Ureter (tissue), 1 donor: ENCODE measurements around the gene WDR72. TPM values are rescaled to one million over a fixed set of nuclear protein-coding genes. Genes with fewer than 3 reads are reported as not detected.
"Not testable (repeated sequence)": the region's sequence is repeated elsewhere in the genome, so short reads cannot be mapped to it uniquely, and the experiment has no call there.

Experiments
- DNase-seq: peaks from one replicate; pipeline ENCODE4 v3.0.0-alpha.2; 2020; ENCODE audit warnings: low spot score
- total RNA-seq: library from RNA; stranded (reverse); gene quantifications from one replicate; pipeline ENCODE4 v1.2.4, GENCODE V29; 2023
- donor health status: DM: yes; HTN: yes; CAD: no.

The WDR72 gene
- total RNA-seq, 1 donor from 2014 or later = 1.1 TPM

DNA sequence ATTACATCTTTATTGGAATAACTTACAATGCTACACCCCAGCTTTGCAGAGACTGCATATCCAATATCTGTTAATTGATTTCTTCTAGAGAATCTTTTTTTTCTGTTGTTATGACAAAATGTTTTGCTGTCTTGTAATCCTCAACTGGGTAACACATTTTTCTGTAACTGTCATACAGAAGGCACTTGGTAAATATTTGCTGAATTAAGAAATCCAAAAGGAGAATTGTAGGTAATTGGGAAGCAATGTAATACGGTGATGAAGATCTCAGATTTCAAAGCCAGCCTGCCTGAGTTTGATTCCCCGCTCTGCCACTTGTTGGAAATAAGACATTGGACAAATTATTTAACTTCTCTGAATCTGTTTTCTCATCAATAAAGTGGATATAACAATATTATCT, 169.1 kb downstream of the WDR72 start:
- DNase-seq = no peak

DNA sequence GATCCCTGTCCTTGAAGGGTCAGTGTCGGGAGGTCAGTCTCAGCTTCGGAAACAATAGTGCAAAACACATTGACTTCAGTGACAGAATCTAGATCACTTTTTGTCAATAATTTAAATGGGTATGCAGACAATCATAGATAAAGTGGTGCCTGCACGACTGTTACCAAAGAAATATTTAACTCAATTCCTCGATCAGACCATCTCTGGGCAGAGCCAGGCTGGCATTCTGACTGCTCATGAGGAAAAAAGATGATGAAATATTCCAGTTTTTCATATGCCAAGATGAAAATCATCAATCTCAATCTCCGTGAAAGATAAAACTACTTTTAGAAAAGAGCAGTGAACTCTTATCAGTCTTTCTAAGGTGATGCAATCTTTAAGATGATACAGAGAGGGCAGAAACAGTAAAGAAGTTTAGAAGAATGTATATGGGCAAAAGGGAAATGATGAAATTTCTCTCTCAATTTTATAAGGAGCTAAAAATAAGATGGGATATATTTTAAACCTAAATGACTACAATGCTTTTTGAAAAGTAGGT, 169.9 kb downstream of the WDR72 start:
- no peak for DNase-seq

DNA sequence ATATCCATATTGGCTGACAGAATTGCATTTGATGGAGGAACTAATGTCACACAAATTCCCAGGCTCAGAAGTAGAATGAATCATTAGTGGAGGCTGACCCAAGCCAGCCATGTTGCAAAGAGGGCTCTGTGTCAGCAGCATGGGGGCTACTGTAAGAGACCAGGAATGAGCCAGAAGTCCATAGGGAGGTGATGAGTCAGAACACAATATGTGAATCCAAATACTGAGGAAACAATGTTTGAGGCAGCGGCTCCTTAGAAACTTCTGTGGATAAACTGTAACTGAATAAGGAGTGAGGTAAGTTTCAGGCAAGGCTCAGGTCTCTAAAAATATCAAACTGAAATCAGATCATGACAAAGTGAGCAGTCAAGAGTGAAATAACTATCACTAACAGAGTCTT, 170.7 kb downstream of the WDR72 start:
- no peak for DNase-seq

DNA sequence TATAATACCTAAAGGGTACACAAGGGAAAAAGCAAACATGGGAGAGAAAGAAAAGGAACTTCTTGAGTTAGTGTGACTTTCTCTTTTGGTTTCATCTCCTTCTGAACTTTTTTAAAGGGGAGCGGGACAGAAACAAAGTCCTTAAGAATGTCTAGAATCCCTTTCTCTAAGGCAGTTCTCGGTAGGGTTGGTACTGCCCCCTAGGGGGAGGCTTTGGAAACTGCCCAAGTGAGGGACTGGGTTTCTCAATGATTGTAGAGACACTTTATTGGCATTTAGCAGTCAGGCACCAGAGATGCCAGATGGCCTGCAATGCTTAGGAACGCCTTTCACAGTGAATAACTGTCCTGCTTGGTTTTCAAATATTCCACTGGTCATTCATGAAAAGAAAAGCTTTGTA, 172.7 kb downstream of the WDR72 start:
- no peak for DNase-seq

DNA sequence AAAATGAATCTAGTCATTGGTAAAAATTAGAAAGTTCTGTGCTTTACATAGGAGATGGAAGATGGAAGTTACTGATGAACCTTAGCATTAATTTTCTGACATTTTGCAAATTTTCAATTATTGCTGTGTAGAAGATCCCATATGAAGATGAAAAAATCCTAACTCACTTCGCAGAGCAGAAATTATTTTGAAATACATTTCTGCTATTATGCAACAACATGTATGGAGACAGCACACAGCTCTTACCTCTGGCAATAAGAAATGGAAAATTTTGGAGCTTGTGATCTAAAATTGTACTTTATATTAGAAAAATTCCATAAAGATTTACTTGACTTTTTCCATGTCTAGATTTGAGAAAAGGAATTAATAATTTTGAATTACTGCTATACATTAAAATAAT, 177.9 kb downstream of the WDR72 start:
- DNase-seq = no peak

DNA sequence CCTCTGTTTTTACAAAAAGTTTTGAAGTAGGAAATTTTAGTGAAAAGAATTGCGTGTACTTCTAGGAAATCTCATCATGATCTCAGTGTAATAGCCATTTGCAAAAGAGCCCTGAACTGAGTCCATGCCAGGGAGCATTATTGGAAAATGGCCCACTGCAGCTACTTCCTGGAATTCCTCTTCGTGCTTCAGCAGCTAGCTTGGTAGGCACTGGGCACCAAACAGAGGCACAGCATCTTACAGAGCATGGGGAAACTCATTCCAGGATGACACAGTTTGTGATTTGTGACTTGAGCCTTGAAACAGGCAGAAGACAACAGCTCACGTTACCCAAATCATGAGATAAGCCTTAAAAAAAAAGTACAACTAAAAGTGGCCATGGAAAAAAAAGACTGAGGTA, 179.1 kb downstream of the WDR72 start:
- no peak for DNase-seq

DNA sequence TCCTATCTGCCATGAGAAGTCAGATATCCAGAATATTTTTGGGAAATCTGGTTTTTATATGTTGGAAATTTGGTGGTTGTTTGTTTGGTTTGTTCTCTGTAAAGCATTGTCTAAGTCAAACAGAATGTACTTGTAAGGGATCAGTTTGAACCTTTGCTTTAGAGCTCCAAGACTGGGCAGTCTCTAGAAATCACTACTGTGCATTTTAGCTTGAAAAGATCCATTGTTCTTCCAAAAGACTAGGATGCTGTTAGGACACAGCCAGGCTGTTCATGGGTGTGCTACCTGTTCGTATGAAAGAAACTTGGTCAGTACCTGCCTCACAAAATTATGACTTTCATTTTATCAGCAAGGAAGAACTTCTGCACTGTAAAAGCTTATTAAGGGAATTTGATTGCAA, 182.6 kb downstream of the WDR72 start:
- no peak for DNase-seq

DNA sequence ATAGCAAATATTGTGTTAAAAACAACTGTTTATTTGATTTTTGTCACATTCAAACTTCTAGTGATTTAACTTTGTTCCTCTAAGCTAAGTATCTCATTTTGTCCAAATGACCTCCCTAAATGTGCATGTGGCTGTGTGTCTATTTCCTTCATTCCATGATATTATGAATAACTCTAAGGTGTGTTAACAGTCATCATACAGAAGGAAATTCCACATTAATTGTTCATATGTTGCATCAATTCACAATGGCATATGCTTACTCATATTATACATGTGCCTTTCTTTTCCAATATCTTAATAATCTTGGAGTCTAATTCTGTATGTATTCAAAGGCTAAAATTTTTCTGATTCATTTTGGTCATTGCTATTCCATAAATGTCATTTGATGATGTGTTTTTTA, 186.4 kb downstream of the WDR72 start:
- no peak for DNase-seq

DNA sequence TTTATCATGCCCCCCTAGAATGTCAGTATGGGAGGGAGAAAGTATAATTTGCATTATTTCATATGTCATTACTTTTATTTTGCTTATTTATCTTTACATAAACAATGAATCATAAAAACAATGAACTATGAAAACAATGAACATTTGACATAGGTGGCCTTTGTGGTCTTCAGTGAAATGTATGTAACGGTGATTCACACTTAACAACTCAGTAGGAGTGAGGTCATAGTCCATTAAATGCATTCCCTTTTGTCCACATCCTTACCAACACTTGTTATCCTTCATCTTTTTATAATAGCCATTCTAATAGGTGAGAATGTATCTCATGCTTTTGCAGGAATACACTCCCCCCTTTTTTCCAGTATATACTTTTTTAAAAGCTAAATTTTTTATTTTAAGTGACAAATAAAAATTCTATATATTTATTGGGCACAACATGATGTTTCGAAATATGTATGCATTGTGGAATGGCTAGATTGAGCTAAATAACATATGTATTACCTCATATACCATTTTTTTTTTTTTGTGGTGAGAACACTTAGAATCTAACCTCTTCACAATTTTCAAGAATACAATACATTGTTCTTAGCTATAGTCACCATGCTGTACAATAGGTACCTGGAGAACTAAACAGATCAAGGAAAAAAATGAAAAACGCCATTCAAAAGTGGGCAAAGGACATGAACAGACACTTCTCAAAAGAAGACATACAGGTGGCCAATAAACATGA, 189.5 kb downstream of the WDR72 start:
- no peak for DNase-seq

DNA sequence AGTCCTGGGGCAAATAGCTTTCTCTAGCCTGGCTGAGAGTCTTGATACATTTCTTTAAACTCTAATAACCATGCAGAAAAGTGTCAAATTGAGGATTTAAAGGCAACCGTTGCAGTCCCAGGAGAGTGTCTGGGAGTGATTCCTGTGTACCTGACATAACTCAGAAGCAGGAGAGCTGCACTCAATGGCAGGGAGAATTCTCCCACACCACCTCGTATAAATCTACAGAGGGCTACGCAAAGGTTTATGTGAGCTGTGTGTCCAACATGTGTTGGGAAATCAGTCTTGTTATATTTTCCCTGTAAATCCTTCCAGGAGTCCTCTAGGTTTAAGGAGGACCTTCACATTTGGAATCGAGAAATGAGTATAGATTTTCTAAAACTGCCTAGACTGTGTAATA, 192.6 kb downstream of the WDR72 start:
- no peak for DNase-seq

DNA sequence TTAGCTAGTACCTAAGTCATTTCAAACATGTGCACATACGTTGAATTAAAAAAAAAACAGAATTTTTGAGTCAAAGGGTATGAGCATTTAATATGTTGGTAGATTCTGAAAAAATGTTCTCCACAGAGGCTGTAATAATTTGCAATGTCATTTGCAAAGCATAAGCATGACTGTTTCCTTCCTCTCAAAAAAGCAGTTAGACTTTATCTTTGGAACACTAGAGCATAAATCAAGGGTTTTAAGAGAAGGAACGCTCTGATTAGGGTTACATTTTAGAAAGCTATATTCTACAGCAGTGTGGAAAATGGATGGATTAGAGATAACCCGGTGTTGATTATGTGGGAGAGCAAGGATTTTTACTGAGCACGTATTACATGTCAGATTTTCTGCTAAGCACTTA, 193.7 kb downstream of the WDR72 start:
- no peak for DNase-seq

DNA sequence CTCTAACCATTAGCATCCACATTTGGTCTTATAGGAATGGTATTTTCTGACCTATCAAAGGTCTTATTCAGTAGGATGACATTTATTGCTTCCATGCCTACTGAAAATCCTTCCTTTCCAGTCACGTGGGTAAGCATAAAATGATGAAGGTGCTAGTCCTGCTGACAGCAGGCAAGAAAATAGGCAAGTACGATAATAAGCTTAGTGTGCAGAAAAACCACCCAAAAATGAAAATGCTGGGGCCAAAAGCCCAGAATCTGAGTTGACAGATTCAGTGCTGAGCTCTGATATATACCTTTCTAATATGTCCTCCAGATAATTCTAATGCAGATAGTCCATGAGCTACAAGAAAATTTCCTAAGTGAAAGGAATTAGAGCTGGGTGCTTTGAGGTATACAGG, 194.8 kb downstream of the WDR72 start:
- no peak for DNase-seq

DNA sequence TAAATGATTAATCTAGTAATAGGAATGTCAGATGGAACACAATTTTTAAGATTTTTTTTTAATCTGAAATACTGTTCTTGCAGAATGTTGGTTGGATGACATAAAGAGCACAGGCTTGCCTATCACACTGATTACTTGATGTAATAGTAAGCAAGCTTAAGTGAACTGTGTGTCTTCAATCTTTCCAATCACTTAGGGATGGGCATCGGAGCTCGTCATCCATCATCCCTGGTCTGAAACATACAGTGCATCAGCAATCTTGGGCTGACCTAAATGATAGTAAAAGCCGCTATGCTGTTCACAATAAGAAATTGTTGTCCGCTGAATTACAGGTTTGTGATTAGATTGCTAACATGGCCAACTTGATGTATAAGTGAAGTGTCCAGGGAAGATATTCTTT, 195.8 kb downstream of the WDR72 start:
- no peak for DNase-seq

DNA sequence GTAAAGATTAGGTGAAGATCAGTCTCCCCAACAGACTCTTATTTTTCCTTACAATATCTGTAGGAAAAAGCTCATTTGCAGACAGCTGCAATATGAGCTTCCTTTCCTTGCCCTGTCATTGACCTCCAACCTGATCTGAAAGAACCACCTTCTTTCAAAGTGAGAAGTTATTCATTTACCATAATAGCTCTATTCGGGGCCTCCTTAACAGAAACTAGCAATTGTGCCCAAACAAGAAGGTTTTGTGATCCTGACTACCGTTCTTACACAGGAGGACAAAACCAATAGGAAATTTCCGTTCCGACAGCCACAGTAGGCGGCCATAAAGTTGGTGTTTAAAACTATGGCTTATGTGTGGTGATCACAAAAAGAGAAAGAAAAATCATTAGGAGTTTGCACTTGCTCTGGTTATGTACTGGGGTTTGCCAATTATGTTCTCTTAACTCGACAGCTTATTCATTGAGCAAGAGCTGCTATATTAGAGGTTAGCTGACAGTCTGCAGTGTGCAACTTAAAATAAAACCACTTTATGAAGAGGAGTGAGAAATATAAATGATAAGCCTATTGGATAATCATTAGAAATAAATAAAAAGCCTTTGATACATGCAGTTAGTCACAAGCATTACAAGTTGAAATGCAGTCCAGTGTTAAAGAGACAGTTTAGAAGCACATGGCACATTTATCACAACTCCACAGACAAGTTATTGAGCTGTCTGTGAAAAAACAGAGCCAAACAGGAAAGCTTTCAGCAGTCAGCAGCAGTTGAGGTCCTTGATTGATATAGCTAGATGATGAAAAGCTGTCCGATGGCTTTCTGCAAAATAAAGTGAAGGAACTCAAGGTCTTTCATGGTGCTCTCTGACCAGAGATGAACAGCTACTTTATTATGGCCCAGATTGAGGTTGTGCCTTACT, 199.8 kb downstream of the WDR72 start:
- no peak for DNase-seq

DNA sequence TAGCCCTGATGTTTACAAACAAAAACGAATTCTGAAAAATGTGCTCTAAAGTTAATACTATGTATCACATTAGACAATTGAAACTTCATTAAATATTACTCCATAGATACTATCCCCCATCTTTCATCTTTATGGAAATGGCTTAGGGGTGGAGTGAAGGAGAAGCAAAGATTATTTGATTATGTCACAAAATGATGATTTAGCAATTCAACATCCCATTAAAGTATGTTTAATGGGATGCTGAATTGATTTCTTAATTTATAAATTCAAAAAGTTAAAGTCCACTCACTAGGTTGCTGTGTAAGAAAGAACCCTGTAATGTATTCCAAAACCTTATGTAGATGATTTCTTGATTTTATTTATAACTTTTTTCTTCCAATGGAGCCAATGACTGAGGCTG, 201.1 kb downstream of the WDR72 start:
- DNase-seq = no peak

DNA sequence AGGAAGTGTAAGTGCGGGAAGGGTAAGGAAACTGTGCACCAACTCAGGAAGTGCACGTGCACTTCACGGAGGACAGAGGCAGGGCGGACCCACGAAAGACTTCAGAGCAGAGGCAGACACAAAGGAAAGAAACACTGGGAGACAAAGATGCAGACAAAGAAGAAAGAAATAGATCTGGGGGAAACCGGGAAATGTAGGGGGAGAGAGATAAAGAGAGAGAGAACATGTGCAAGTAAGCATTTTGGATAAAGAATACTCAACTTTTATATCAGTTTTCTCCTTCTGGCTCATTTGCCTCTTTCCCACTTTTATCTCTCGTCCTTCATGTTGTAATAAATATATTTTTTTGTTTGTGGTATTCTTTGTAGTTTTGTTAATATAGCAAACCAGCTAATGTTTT, 204.2 kb downstream of the WDR72 start:
- DNase-seq = no peak

DNA sequence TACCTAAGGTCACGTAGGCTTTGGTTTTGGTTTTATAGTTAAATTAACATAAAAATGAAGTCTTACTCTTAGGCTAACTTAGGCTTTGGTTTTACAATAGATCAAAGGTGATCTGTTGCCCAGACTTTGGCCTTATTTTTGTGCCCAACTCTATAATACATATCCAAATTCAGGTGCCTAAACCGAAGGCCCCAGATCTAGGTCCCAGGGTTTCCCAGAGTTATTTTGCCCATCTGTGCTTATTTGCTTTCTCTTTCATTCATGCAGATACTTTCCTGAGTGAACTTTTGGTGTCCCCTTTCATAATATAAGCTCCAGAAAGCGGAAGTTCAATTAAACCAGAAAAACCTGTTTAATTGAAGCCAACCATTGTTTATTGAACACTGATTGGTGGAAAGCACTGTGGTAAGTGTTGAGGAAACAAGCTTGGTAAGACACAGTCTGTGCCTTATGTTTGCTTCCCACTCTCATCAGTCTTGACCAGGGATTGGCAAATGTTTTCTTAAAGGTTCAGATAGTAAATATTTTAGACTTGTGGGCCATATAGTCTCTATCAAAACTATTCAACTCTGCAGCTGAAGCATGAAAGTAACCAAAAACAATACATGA, 209.7 kb downstream of the WDR72 start:
- no peak for DNase-seq

DNA sequence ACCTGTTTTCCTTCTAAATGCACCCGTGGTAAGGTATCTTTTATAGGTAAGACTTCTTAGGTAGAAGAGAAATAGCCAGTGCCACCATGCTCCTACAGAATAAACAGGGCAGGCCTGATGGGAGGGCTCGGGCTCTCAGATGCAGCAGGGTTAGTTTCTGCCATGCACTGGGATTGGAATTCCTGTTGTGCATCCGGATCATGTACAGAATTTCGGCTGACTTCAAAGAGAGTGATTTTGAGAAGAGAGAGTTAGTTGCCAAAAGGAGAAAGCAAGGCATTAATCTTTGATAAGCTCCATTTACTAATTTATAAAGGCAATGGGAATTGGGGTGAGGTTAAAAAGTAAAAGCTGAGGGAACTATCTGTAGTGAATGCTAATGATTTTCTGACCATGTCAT, 211.2 kb downstream of the WDR72 start:
- DNase-seq = no peak

DNA sequence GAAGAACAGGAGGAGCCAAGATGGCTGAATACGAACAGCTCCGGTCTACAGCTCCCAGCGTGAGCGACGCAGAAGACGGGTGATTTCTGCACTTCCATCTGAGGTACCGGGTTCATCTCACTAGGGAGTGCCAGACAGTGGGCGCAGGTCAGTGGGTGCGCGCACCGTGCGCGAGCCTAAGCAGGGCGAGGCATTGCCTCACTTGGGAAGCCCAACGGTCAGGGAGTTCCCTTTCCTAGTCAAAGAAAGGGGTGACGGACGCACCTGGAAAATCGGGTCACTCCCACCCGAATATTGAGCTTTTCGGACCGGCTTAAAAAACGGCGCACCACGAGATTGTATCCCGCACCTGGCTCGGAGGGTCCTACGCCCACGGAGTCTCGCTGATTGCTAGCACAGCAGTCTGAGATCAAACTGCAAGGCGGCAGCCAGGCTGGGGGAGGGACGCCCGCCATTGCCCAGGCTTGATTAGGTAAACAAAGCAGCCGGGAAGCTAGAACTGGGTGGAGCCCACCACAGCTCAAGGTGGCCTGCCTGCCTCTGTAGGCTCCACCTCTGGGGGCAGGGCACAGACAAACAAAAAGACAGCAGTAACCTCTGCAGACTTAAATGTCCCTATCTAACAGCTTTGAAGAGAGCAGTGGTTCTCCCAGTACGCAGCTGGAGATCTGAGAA, 218.7 kb downstream of the WDR72 start:
- DNase-seq = not testable (repeated sequence)

DNA sequence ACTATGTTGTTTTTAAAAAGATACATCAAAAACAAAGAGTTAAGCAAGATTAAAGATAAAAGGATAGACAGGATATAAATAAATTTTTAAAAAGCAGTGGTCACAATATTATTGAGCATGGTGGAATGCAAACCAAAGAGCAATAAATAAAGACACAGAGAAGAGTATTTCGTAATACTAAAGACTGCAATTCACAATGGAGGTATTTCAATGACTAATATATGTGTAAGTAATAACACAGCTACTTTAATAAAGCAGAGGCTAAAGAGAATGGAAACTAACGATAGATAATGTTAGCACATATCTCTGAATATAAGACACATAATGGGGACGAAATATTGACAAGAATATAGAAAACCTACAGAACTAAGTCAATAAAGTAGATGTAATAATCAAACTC, 219.6 kb downstream of the WDR72 start:
- DNase-seq = no peak

DNA sequence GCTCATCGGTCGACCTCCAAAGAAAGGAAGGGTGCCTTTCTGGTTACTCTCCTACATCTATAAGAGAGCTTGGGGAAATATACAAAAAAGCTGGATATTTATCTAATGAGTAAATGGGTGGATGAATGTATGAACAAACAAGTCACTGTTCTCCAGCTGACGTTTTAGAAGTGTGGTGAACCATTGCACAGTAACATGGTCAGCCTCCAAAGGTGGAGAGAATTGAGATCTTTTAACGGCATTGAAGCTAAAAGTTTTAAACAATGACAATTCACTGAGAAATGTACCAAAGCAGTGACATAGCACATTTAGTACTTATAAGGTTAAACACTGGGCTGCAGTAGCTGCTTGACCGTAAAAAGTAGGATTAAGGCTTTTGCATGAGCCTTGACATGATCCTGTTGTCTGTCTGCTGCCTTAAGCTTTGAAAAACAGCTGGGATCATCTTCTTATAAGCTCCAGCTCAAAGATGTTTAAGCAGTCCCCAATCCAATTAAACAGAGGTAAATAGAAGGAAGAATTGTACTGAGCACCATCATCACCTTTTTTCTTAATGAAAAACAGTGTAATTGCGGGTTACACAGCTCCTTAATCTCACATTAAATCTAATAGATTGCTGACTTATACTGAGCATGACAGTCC, 222.9 kb downstream of the WDR72 start:
- DNase-seq = no peak

DNA sequence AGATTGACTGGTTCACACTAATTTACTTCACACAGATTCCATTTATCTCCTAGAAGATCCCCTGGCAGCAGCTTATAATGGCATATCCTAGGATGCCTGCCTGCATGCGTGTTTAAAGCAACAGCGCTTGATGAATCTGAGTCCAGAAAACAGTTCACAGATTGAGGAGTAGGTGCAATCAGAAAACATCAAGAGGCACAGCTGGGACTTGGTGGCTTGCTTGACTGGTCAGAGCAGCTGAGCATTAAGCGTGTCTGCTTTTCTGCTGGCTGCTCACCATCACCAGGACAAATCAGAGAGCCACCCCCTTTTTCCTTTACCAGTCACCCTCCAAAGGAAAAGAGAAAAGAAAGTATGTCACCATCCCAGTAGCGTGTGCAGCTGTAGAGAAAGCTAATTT, 223.6 kb downstream of the WDR72 start:
- no peak for DNase-seq
